Measurements from ENCODE around the gene ZC3H4. TPM values are rescaled to one million over a fixed set of nuclear protein-coding genes. Genes with fewer than 3 reads are reported as not detected.

Gene ZC3H4
- polyA plus RNA-seq, 2 donors, result 8.4 to 13.5 TPM

DNA sequence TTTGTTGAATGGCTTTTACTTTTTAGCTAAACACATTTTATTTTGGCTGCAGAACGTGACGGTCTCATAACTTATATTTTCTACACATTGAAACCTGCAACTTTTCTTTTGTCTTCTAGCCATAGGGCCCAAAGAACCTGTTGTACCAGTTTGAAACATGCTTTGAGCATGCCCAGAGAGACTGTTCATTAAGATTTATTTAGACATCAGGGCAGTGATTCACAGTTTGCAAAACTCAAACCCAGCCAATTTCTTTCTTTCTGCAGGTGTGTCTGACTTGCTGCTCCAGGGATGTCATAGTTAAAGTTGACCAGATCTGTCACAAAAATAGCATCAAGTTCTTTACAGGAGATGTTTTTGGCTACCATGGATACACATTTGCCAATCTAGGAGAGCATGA lies 39.1 kb upstream of the ZC3H4 start:
- no peak overlapping the region for H3K4me3 ChIP-seq (ENCODE audit: low read depth in 1 of 2, low read length in 2 of 2)
- peaks cover 0 to 4% of the 10 kb centered on the region in 2 donors for H3K36me3 ChIP-seq (ENCODE audit: control insufficient read depth in 2 of 2, insufficient read depth in 2 of 2, low read length in 1 of 2)
- no peaks in the 10 kb centered on the region for H3K27me3 ChIP-seq (ENCODE audit: control insufficient read depth in 1 of 2, insufficient read depth in 2 of 2, low read length in 2 of 2)
- H3K4me1 ChIP-seq (ENCODE audit: control insufficient read depth in 2 of 2, insufficient read depth in 2 of 2, low read length in 1 of 2), result peaks cover 3 to 5% of the 10 kb centered on the region in 2 donors
- peak overlapping the region in 1 of 2 donors; percentile 76 for H3K27ac ChIP-seq (ENCODE audit: low read depth in 2 of 2, low read length in 1 of 2)
- no peaks in the 10 kb centered on the region for H3K9me3 ChIP-seq (ENCODE audit: control insufficient read depth in 2 of 2, insufficient read depth in 1 of 2, low read depth in 1 of 2, low read length in 1 of 2)
- WGBS, 2 donors, result 34 to 43% methylated on average over 2 of the region's 2 CpGs

GRCh38 chr19:47152205-47152604 lies 38.6 kb upstream of the ZC3H4 start:
- no peak overlapping the region for H3K4me3 ChIP-seq (ENCODE audit: low read depth in 1 of 2, low read length in 2 of 2)
- H3K27ac ChIP-seq (ENCODE audit: low read depth in 2 of 2, low read length in 1 of 2), result peak overlapping the region; percentile 51 to 81
- peaks cover 0 to 4% of the 10 kb centered on the region in 2 donors for H3K36me3 ChIP-seq (ENCODE audit: control insufficient read depth in 2 of 2, insufficient read depth in 2 of 2, low read length in 1 of 2)
- peaks cover 0 to under 1% of the 10 kb centered on the region in 2 donors for H3K4me1 ChIP-seq (ENCODE audit: control insufficient read depth in 2 of 2, insufficient read depth in 2 of 2, low read length in 1 of 2)
- no peaks in the 10 kb centered on the region for H3K9me3 ChIP-seq (ENCODE audit: control insufficient read depth in 2 of 2, insufficient read depth in 1 of 2, low read depth in 1 of 2, low read length in 1 of 2)
- WGBS, 2 donors, result 30 to 32% methylated on average over 1 of the region's 1 CpG
- H3K27me3 ChIP-seq (ENCODE audit: control insufficient read depth in 1 of 2, insufficient read depth in 2 of 2, low read length in 2 of 2), result no peaks in the 10 kb centered on the region

GRCh38 chr19:47151627-47152026 lies 38.1 kb upstream of the ZC3H4 start:
- Histone ChIP-seq H3K4me1 (ENCODE audit: control insufficient read depth in 2 of 2, insufficient read depth in 2 of 2, low read length in 1 of 2) (no peaks in the 10 kb centered on the region), H3K27ac (ENCODE audit: low read depth in 2 of 2, low read length in 1 of 2) (peak overlapping the region; percentile 51 to 81), H3K36me3 (ENCODE audit: control insufficient read depth in 2 of 2, insufficient read depth in 2 of 2, low read length in 1 of 2) (peaks cover 0 to 4% of the 10 kb centered on the region in 2 donors), H3K4me3 (ENCODE audit: low read depth in 1 of 2, low read length in 2 of 2) (no peak overlapping the region), H3K27me3 (ENCODE audit: control insufficient read depth in 1 of 2, insufficient read depth in 2 of 2, low read length in 2 of 2) (no peaks in the 10 kb centered on the region), H3K9me3 (ENCODE audit: control insufficient read depth in 2 of 2, insufficient read depth in 1 of 2, low read depth in 1 of 2, low read length in 1 of 2) (no peaks in the 10 kb centered on the region)
- 73 to 78% methylated on average over 3 of the region's 3 CpGs for WGBS, 2 donors

GRCh38 chr19:47146920-47147319 lies 33.3 kb upstream of the ZC3H4 start:
- Histone ChIP-seq H3K36me3 (ENCODE audit: control insufficient read depth in 2 of 2, insufficient read depth in 2 of 2, low read length in 1 of 2) (peaks cover 0 to 10% of the 10 kb centered on the region in 2 donors), H3K27ac (ENCODE audit: low read depth in 2 of 2, low read length in 1 of 2) (no peak overlapping the region), H3K27me3 (ENCODE audit: control insufficient read depth in 1 of 2, insufficient read depth in 2 of 2, low read length in 2 of 2) (no peaks in the 10 kb centered on the region), H3K4me3 (ENCODE audit: low read depth in 1 of 2, low read length in 2 of 2) (no peak overlapping the region), H3K9me3 (ENCODE audit: control insufficient read depth in 2 of 2, insufficient read depth in 1 of 2, low read depth in 1 of 2, low read length in 1 of 2) (no peaks in the 10 kb centered on the region), H3K4me1 (ENCODE audit: control insufficient read depth in 2 of 2, insufficient read depth in 2 of 2, low read length in 1 of 2) (no peaks in the 10 kb centered on the region)
- 88 to 89% methylated on average over 2 of the region's 2 CpGs for WGBS, 2 donors

- no peak overlapping the region for H3K27ac ChIP-seq (ENCODE audit: low read depth in 2 of 2, low read length in 1 of 2)
Observed at GRCh38 chr19:47145639-47146486, 32.3 kb upstream of the ZC3H4 start.

DNA sequence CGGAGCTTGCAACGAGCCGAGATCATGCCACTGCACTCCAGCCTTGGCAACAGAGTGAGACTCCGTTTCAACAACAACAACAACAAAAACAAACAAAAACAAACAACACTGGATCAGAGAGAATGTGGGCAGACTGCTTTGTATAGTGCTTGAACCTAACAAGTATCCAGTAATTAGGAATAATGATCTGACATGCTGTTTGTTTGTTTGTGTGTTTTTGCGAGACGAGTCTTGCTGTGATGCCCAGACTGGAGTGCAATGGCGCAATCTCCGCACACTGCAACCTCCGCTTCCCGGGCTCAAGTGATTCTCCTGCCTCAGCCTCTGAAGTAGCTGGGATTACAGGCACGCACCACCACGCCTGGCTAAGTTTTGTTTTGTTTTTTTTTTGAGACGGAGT lies 31.1 kb upstream of the ZC3H4 start:
- H3K4me1 ChIP-seq (ENCODE audit: control insufficient read depth in 2 of 2, insufficient read depth in 2 of 2, low read length in 1 of 2), result no peaks in the 10 kb centered on the region
- peaks cover 0 to 10% of the 10 kb centered on the region in 2 donors for H3K36me3 ChIP-seq (ENCODE audit: control insufficient read depth in 2 of 2, insufficient read depth in 2 of 2, low read length in 1 of 2)
- H3K27ac ChIP-seq (ENCODE audit: low read depth in 2 of 2, low read length in 1 of 2), result no peak overlapping the region
- no peaks in the 10 kb centered on the region for H3K27me3 ChIP-seq (ENCODE audit: control insufficient read depth in 1 of 2, insufficient read depth in 2 of 2, low read length in 2 of 2)
- WGBS, 2 donors, result 87 to 90% methylated on average over 13 of the region's 13 CpGs
- no peak overlapping the region for H3K4me3 ChIP-seq (ENCODE audit: low read depth in 1 of 2, low read length in 2 of 2)
- no peaks in the 10 kb centered on the region for H3K9me3 ChIP-seq (ENCODE audit: control insufficient read depth in 2 of 2, insufficient read depth in 1 of 2, low read depth in 1 of 2, low read length in 1 of 2)

More at GRCh38 chr19:47145639-47146486, 32.3 kb upstream of the ZC3H4 start:
- Histone ChIP-seq H3K27me3 (ENCODE audit: control insufficient read depth in 1 of 2, insufficient read depth in 2 of 2, low read length in 2 of 2) (no peaks in the 10 kb centered on the region), H3K4me3 (ENCODE audit: low read depth in 1 of 2, low read length in 2 of 2) (no peak overlapping the region), H3K36me3 (ENCODE audit: control insufficient read depth in 2 of 2, insufficient read depth in 2 of 2, low read length in 1 of 2) (peaks cover 0 to 10% of the 10 kb centered on the region in 2 donors), H3K4me1 (ENCODE audit: control insufficient read depth in 2 of 2, insufficient read depth in 2 of 2, low read length in 1 of 2) (no peaks in the 10 kb centered on the region), H3K9me3 (ENCODE audit: control insufficient read depth in 2 of 2, insufficient read depth in 1 of 2, low read depth in 1 of 2, low read length in 1 of 2) (no peaks in the 10 kb centered on the region)
- WGBS, 2 donors, result 83 to 87% methylated on average over 5 of the region's 5 CpGs

- Histone ChIP-seq H3K4me3 (ENCODE audit: low read depth in 1 of 2, low read length in 2 of 2) (no peak overlapping the region), H3K9me3 (ENCODE audit: control insufficient read depth in 2 of 2, insufficient read depth in 1 of 2, low read depth in 1 of 2, low read length in 1 of 2) (no peaks in the 10 kb centered on the region), H3K36me3 (ENCODE audit: control insufficient read depth in 2 of 2, insufficient read depth in 2 of 2, low read length in 1 of 2) (peaks cover 0 to 10% of the 10 kb centered on the region in 2 donors), H3K27ac (ENCODE audit: low read depth in 2 of 2, low read length in 1 of 2) (no peak overlapping the region), H3K27me3 (ENCODE audit: control insufficient read depth in 1 of 2, insufficient read depth in 2 of 2, low read length in 2 of 2) (no peaks in the 10 kb centered on the region), H3K4me1 (ENCODE audit: control insufficient read depth in 2 of 2, insufficient read depth in 2 of 2, low read length in 1 of 2) (no peaks in the 10 kb centered on the region)
- 82 to 83% methylated on average over 11 of the region's 11 CpGs for WGBS, 2 donors
Observed at GRCh38 chr19:47143322-47144073, 29.9 kb upstream of the ZC3H4 start.

GRCh38 chr19:47142779-47143178 lies 29.2 kb upstream of the ZC3H4 start:
- Histone ChIP-seq H3K36me3 (ENCODE audit: control insufficient read depth in 2 of 2, insufficient read depth in 2 of 2, low read length in 1 of 2) (peaks cover 0 to 10% of the 10 kb centered on the region in 2 donors), H3K27ac (ENCODE audit: low read depth in 2 of 2, low read length in 1 of 2) (no peak overlapping the region), H3K4me3 (ENCODE audit: low read depth in 1 of 2, low read length in 2 of 2) (no peak overlapping the region), H3K27me3 (ENCODE audit: control insufficient read depth in 1 of 2, insufficient read depth in 2 of 2, low read length in 2 of 2) (no peaks in the 10 kb centered on the region), H3K9me3 (ENCODE audit: control insufficient read depth in 2 of 2, insufficient read depth in 1 of 2, low read depth in 1 of 2, low read length in 1 of 2) (no peaks in the 10 kb centered on the region), H3K4me1 (ENCODE audit: control insufficient read depth in 2 of 2, insufficient read depth in 2 of 2, low read length in 1 of 2) (no peaks in the 10 kb centered on the region)
- 79 to 83% methylated on average over 5 of the region's 5 CpGs for WGBS, 2 donors

GRCh38 chr19:47141695-47142094 lies 28.1 kb upstream of the ZC3H4 start:
- Histone ChIP-seq H3K4me3 (ENCODE audit: low read depth in 1 of 2, low read length in 2 of 2) (no peak overlapping the region), H3K27me3 (ENCODE audit: control insufficient read depth in 1 of 2, insufficient read depth in 2 of 2, low read length in 2 of 2) (no peaks in the 10 kb centered on the region), H3K36me3 (ENCODE audit: control insufficient read depth in 2 of 2, insufficient read depth in 2 of 2, low read length in 1 of 2) (peaks cover 0 to 10% of the 10 kb centered on the region in 2 donors), H3K27ac (ENCODE audit: low read depth in 2 of 2, low read length in 1 of 2) (no peak overlapping the region), H3K9me3 (ENCODE audit: control insufficient read depth in 2 of 2, insufficient read depth in 1 of 2, low read depth in 1 of 2, low read length in 1 of 2) (no peaks in the 10 kb centered on the region), H3K4me1 (ENCODE audit: control insufficient read depth in 2 of 2, insufficient read depth in 2 of 2, low read length in 1 of 2) (no peaks in the 10 kb centered on the region)
